ENCODE data around the gene GJB4.
"Not testable (repeated sequence)": the region's sequence is repeated elsewhere in the genome, so short reads cannot be mapped to it uniquely, and the experiment has no call there.

Gene GJB4

GRCh38 chr1:34759503-34760357 lies at the start of gene GJB4:
Gene GJB4, plus strand, starts transcription at chr1:34759740. Its CDS starts 1,515 bp downstream, at chr1:34761255.
- no peak for DNase-seq

GRCh38 chr1:34710812-34711211 lies 48.7 kb upstream of the GJB4 start:
- no peak for DNase-seq

- DNase-seq, result no peak
These were observed 48.1 kb upstream of the GJB4 start for GRCh38 chr1:34711485-34711884.

GRCh38 chr1:34712007-34712688 lies 47.4 kb upstream of the GJB4 start:
- no peak for DNase-seq

GRCh38 chr1:34713443-34713842 lies 46.1 kb upstream of the GJB4 start:
- no peak for DNase-seq

GRCh38 chr1:34714386-34714785 lies 45.2 kb upstream of the GJB4 start:
- DNase-seq, result no peak

- no peak for DNase-seq
These were observed 44.4 kb upstream of the GJB4 start for GRCh38 chr1:34715139-34715538.

GRCh38 chr1:34721241-34721640 lies 38.3 kb upstream of the GJB4 start:
- DNase-seq, result no peak

- DNase-seq, result no peak
These were observed 37.7 kb upstream of the GJB4 start for GRCh38 chr1:34721646-34722355.

GRCh38 chr1:34726861-34727260 lies 32.7 kb upstream of the GJB4 start:
- no peak for DNase-seq

GRCh38 chr1:34730485-34730884 lies 29.1 kb upstream of the GJB4 start:
- DNase-seq, result no peak

GRCh38 chr1:34732831-34733230 lies 26.7 kb upstream of the GJB4 start:
- DNase-seq, result not testable (repeated sequence)

- DNase-seq, result no peak
These were observed 22.8 kb upstream of the GJB4 start for GRCh38 chr1:34736692-34737091.

- DNase-seq, result not testable (repeated sequence)
These were observed 22.3 kb upstream of the GJB4 start for GRCh38 chr1:34737236-34737635.

GRCh38 chr1:34739613-34740012 lies 19.9 kb upstream of the GJB4 start:
- no peak for DNase-seq

GRCh38 chr1:34740161-34740868 lies 19.2 kb upstream of the GJB4 start:
- no peak for DNase-seq

GRCh38 chr1:34742667-34743270 lies 16.8 kb upstream of the GJB4 start:
- peak; percentile 19 for DNase-seq

GRCh38 chr1:34743775-34744174 lies 15.8 kb upstream of the GJB4 start:
- DNase-seq, result no peak

- DNase-seq, result no peak
These were observed 14.7 kb upstream of the GJB4 start for GRCh38 chr1:34744851-34745250.

GRCh38 chr1:34745666-34746065 lies 13.9 kb upstream of the GJB4 start:
- no peak for DNase-seq

GRCh38 chr1:34746101-34746500 lies 13.4 kb upstream of the GJB4 start:
- no peak for DNase-seq

- no peak for DNase-seq
These were observed 12.5 kb upstream of the GJB4 start for GRCh38 chr1:34746785-34747637.
